Activated CD8-positive, alpha-beta memory T cell treated with anti-CD3 and anti-CD28 coated beads for 4 hours (primary cell): Measurements from ENCODE around the gene GPR45.
"Not testable (repeated sequence)": the region's sequence is repeated elsewhere in the genome, so short reads cannot be mapped to it uniquely, and the experiment has no call there.

Source experiments
- DNase-seq, 2 donors: peaks; one replicate each; pipeline ENCODE4 v3.0.0-alpha.2; 2020; ENCODE audit warnings: low read depth in 2 of 2

Gene GPR45

GRCh38 chr2:105241443-105241842 lies at the start of gene GPR45:
Gene GPR45 (plus strand): TSS chr2:105241743. CDS start chr2:105241859, 116 bp downstream.
- no peak for DNase-seq

GRCh38 chr2:105194022-105194675 lies 47.4 kb upstream of the GPR45 start:
- DNase-seq: no peak

- no peak for DNase-seq
Observed at GRCh38 chr2:105196651-105197050, 44.9 kb upstream of the GPR45 start.

GRCh38 chr2:105215586-105216192 lies 25.9 kb upstream of the GPR45 start:
- no peak for DNase-seq

- no peak for DNase-seq
Observed at GRCh38 chr2:105220604-105221003, 20.9 kb upstream of the GPR45 start.

GRCh38 chr2:105224444-105224843 lies 17.1 kb upstream of the GPR45 start:
- DNase-seq: no peak

GRCh38 chr2:105231232-105231619 lies 10.3 kb upstream of the GPR45 start:
- no peak for DNase-seq

GRCh38 chr2:105235388-105236059 lies 6.0 kb upstream of the GPR45 start:
- peak; percentile 13 to 16 for DNase-seq

- no peak for DNase-seq
Observed at GRCh38 chr2:105236060-105236424, 5.5 kb upstream of the GPR45 start.

GRCh38 chr2:105237045-105237765 lies 4.3 kb upstream of the GPR45 start:
- no peak for DNase-seq

- no peak for DNase-seq
Observed at GRCh38 chr2:105238664-105239240, 2.8 kb upstream of the GPR45 start.

GRCh38 chr2:105239924-105240323 lies 1.6 kb upstream of the GPR45 start:
- no peak for DNase-seq

GRCh38 chr2:105242286-105242993 lies 897 bp downstream of the GPR45 start:
- DNase-seq: no peak

GRCh38 chr2:105243961-105244360 lies 2.4 kb downstream of the GPR45 start:
- no peak for DNase-seq

GRCh38 chr2:105244451-105244850 lies 2.9 kb downstream of the GPR45 start:
- no peak for DNase-seq

GRCh38 chr2:105248316-105249070 lies 7.0 kb downstream of the GPR45 start:
- DNase-seq: no peak

- no peak for DNase-seq
Observed at GRCh38 chr2:105249181-105249580, 7.6 kb downstream of the GPR45 start.

GRCh38 chr2:105249891-105250290 lies 8.3 kb downstream of the GPR45 start:
- no peak for DNase-seq

GRCh38 chr2:105251016-105251648 lies 9.6 kb downstream of the GPR45 start:
- not testable (repeated sequence) for DNase-seq

- DNase-seq: no peak
Observed at GRCh38 chr2:105252271-105252670, 10.7 kb downstream of the GPR45 start.
